ENCODE measurements around the gene UBXN6.

The UBXN6 gene

GRCh38 chr19:4409123-4409933 lies 48.3 kb downstream of the UBXN6 start:
- DNase-seq (ENCODE audit: low read depth in 2 of 2) = no peak

GRCh38 chr19:4406626-4407025 lies 51.0 kb downstream of the UBXN6 start:
- no peak for DNase-seq (ENCODE audit: low read depth in 2 of 2)

GRCh38 chr19:4405977-4406376 lies 51.6 kb downstream of the UBXN6 start:
- DNase-seq (ENCODE audit: low read depth in 2 of 2) = no peak

GRCh38 chr19:4403005-4403761 lies 54.4 kb downstream of the UBXN6 start:
- no peak for DNase-seq (ENCODE audit: low read depth in 2 of 2)

- DNase-seq (ENCODE audit: low read depth in 2 of 2) = peak; percentile 98 to 99
Measured at GRCh38 chr19:4402171-4403004, 55.2 kb downstream of the UBXN6 start, which contains the start of gene CHAF1A. Gene CHAF1A (plus strand): TSS chr19:4402640. CDS start chr19:4402763, 123 bp downstream.

GRCh38 chr19:4401769-4402170 lies 55.8 kb downstream of the UBXN6 start:
- DNase-seq (ENCODE audit: low read depth in 2 of 2) = no peak

- DNase-seq (ENCODE audit: low read depth in 2 of 2) = peak; percentile 84 to 91
Measured at GRCh38 chr19:4400135-4400936, 57.3 kb downstream of the UBXN6 start, which contains the start of gene SH3GL1. Gene SH3GL1 (minus strand): TSS chr19:4400547. CDS start chr19:4400368, 179 bp downstream.

GRCh38 chr19:4399812-4400134 lies 57.8 kb downstream of the UBXN6 start:
- DNase-seq (ENCODE audit: low read depth in 2 of 2) = no peak

GRCh38 chr19:4396949-4397783 lies 60.4 kb downstream of the UBXN6 start:
- no peak for DNase-seq (ENCODE audit: low read depth in 2 of 2)
